H1 (cell line): ENCODE measurements around the gene CFHR4. TPM values are rescaled to one million over a fixed set of nuclear protein-coding genes. Genes with fewer than 3 reads are reported as not detected.

ENCODE experiments used
- CTCF ChIA-PET: fragments of 300-600 bp; sonication (Branson Sonifier 250); formaldehyde crosslinking; loops from one replicate; lab custom pipeline; 2021; ENCODE audit not compliant: partially characterized antibody; lab: Charles Lee
- POLR2A ChIA-PET: fragments of 300-600 bp; sonication (Branson Sonifier 250); formaldehyde crosslinking; loops from one replicate; lab custom pipeline; 2021; ENCODE audit warnings: inconsistent platforms; ENCODE audit not compliant: partially characterized antibody; lab: Charles Lee
- DNase-seq, 2 experiments: peaks; one replicate each; pipeline versions ENCODE4 v3.0.0 to v3.0.0-alpha.2; 2010 to 2022; ENCODE audit warnings: low spot score in 2 of 2, low read depth in 1 of 2, mixed read lengths in 1 of 2
- FAIRE-seq: peaks from 2 replicates; lab custom pipeline; 2011; peaks lifted over from hg19 to GRCh38; lab: Jason Lieb, UNC
- H2AFZ ChIP-seq: 2 replicates; pipeline ENCODE4 v1.8.1; 2012; ENCODE audit warnings: low read length, inconsistent platforms
- H2AK5ac ChIP-seq: 2 replicates; pipeline ENCODE4 v1.6.1; 2013; ENCODE audit warnings: low read depth, low read length
- H2BK120ac ChIP-seq: replicated peaks from 2 replicates; pipeline ENCODE3; 2013; ENCODE audit warnings: low read depth, low read length, inconsistent platforms
- H2BK12ac ChIP-seq: 2 replicates; pipeline ENCODE4 v1.6.1; 2013; ENCODE audit warnings: low read depth, low read length
- H2BK15ac ChIP-seq: 2 replicates; pipeline ENCODE4 v1.6.1; 2013; ENCODE audit warnings: low read length
- H2BK20ac ChIP-seq: 2 replicates; pipeline ENCODE4 v1.6.1; 2013; ENCODE audit warnings: low read length
- H2BK5ac ChIP-seq: 2 replicates; pipeline ENCODE4 v1.6.1; 2013; ENCODE audit warnings: low read depth, low read length
- H3K14ac ChIP-seq: 2 replicates; pipeline ENCODE4 v1.6.1; 2013; ENCODE audit warnings: inconsistent platforms; ENCODE audit not compliant: insufficient read length
- H3K18ac ChIP-seq: 2 replicates; pipeline ENCODE4 v1.6.1; 2013; ENCODE audit warnings: low read length; ENCODE audit errors: extremely low read depth
- H3K23ac ChIP-seq: 2 replicates; pipeline ENCODE4 v1.6.1; 2013; ENCODE audit warnings: inconsistent platforms; ENCODE audit not compliant: insufficient read length
- H3K23me2 ChIP-seq: 2 replicates; pipeline ENCODE4 v1.6.1; 2013; ENCODE audit warnings: low read depth, low read length
- H3K27ac ChIP-seq: 2 replicates; pipeline ENCODE4 v1.6.1; 2011; ENCODE audit warnings: low read depth, low read length, inconsistent platforms
- H3K27me3 ChIP-seq, 4 experiments: replicated peaks in 1 of 4; 1 replicate in 1 of 4; 2 replicates in 3 of 4; pipeline versions ENCODE4 v1.6.1 to v1.8.1; 2011 to 2013; ENCODE audit warnings: low read length in 3 of 4, mild to moderate bottlenecking in 3 of 4, inconsistent platforms in 2 of 4, mixed read lengths in 2 of 4, moderate library complexity in 1 of 4; ENCODE audit not compliant: control insufficient read depth in 3 of 4, insufficient read depth in 3 of 4; ENCODE audit errors: extremely low read depth in 1 of 4
- H3K36me3 ChIP-seq, 4 experiments: 2 replicates each; pipeline versions ENCODE4 v1.6.1 to v1.8.1; 2011 to 2013; ENCODE audit warnings: mild to moderate bottlenecking in 4 of 4, low read length in 3 of 4, moderate library complexity in 2 of 4, control low read depth in 1 of 4, inconsistent platforms in 1 of 4; ENCODE audit not compliant: insufficient read depth in 4 of 4, control insufficient read depth in 2 of 4
- H3K4ac ChIP-seq: replicated peaks from 2 replicates; pipeline ENCODE3; 2013; ENCODE audit warnings: low read length, low read depth, mixed read lengths, inconsistent platforms; ENCODE audit not compliant: insufficient read length
- H3K4me1 ChIP-seq, 4 experiments: replicated peaks in 1 of 4; 1 replicate in 1 of 4; 2 replicates in 3 of 4; pipeline versions ENCODE4 v1.6.1 to v1.8.1; 2011 to 2013; ENCODE audit warnings: low read length in 3 of 4, inconsistent platforms in 2 of 4, mixed read lengths in 1 of 4; ENCODE audit not compliant: insufficient read depth in 4 of 4, control insufficient read depth in 3 of 4
- H3K4me2 ChIP-seq, 2 experiments: 2 replicates each; pipeline versions ENCODE4 v1.6.1 to v1.8.1; 2011 to 2013; ENCODE audit warnings: low read depth in 2 of 2, low read length in 2 of 2, control low read depth in 1 of 2, inconsistent platforms in 1 of 2, mild to moderate bottlenecking in 1 of 2; ENCODE audit not compliant: insufficient read depth in 1 of 2
- H3K4me3 ChIP-seq, 4 experiments: fragments of 200-600, 300-600 bp in 1 of 4; sonication (generic), shearing (Covaris generic), sonication (Bioruptor Twin) in 1 of 4; 2 replicates each; pipeline versions ENCODE4 v1.5.1 to v1.8.1; 2011 to 2016; ENCODE audit warnings: low read length in 4 of 4, low read depth in 3 of 4, control low read depth in 2 of 4, inconsistent platforms in 2 of 4, mild to moderate bottlenecking in 2 of 4, mixed read lengths in 1 of 4, moderate library complexity in 1 of 4; ENCODE audit not compliant: insufficient read depth in 2 of 4; ENCODE audit errors: extremely low read depth in 1 of 4
- H3K56ac ChIP-seq: replicated peaks from 2 replicates; pipeline ENCODE3; 2013; ENCODE audit warnings: low read depth, mild to moderate bottlenecking, mixed read lengths, low read length, inconsistent platforms; ENCODE audit not compliant: insufficient read length
- H3K79me1 ChIP-seq: 2 replicates; pipeline ENCODE4 v1.6.1; 2013; ENCODE audit warnings: low read depth, low read length, control low read depth
- H3K79me2 ChIP-seq, 2 experiments: 2 replicates each; pipeline versions ENCODE4 v1.6.1 to v1.8.1; 2012 to 2013; ENCODE audit warnings: low read length in 2 of 2, mild to moderate bottlenecking in 2 of 2, inconsistent platforms in 1 of 2; ENCODE audit not compliant: insufficient read depth in 2 of 2, control insufficient read depth in 1 of 2
- H3K9ac ChIP-seq, 4 experiments: replicated peaks in 1 of 4; 1 replicate in 1 of 4; 2 replicates in 3 of 4; pipeline versions ENCODE4 v1.6.1 to v1.8.1; 2011 to 2013; ENCODE audit warnings: low read depth in 3 of 4, low read length in 3 of 4, control low read depth in 2 of 4, mild to moderate bottlenecking in 2 of 4, moderate library complexity in 2 of 4, inconsistent platforms in 1 of 4; ENCODE audit errors: extremely low read depth in 1 of 4
- H3K9me3 ChIP-seq, 2 experiments: 2 replicates each; pipeline versions ENCODE4 v1.6.1 to v1.8.1; 2012 to 2013; ENCODE audit warnings: mild to moderate bottlenecking in 2 of 2, moderate library complexity in 2 of 2, control low read depth in 1 of 2, inconsistent platforms in 1 of 2, low read depth in 1 of 2, low read length in 1 of 2, mixed read lengths in 1 of 2; ENCODE audit not compliant: insufficient read depth in 2 of 2
- H4K20me1 ChIP-seq, 2 experiments: replicated peaks in 1 of 2; 2 replicates each; pipeline versions ENCODE3 to v1.8.1; 2011 to 2013; ENCODE audit warnings: inconsistent platforms in 2 of 2, low read length in 2 of 2, mild to moderate bottlenecking in 1 of 2; ENCODE audit not compliant: insufficient read depth in 2 of 2, control insufficient read depth in 1 of 2
- H4K5ac ChIP-seq: 2 replicates; pipeline ENCODE4 v1.6.1; 2013; ENCODE audit warnings: low read length, low read depth, mixed read lengths, inconsistent platforms; ENCODE audit not compliant: insufficient read length
- H4K8ac ChIP-seq: 2 replicates; pipeline ENCODE4 v1.8.0; 2013; ENCODE audit warnings: mild to moderate bottlenecking, moderate library complexity, low read length, inconsistent platforms; ENCODE audit not compliant: insufficient read depth; ENCODE audit errors: extremely low read depth
- H4K91ac ChIP-seq: replicated peaks from 2 replicates; pipeline ENCODE3; 2013; ENCODE audit warnings: low read length, mixed read lengths, inconsistent platforms; ENCODE audit not compliant: insufficient read length
- ATF2 ChIP-seq: IDR thresholded peaks from 2 replicates; pipeline ENCODE4 v1.6.1; 2012; ENCODE audit warnings: low read length, inconsistent platforms
- ATF3 ChIP-seq: IDR thresholded peaks from 2 replicates; pipeline ENCODE4 v1.6.1; 2011; ENCODE audit warnings: low read depth, mild to moderate bottlenecking, low read length; ENCODE audit not compliant: insufficient read depth
- BACH1 ChIP-seq: IDR thresholded peaks from 2 replicates; pipeline ENCODE4 v1.6.1; 2012; ENCODE audit warnings: low read length, improper control_type of control experiment
- BCL11A ChIP-seq, 2 experiments: IDR thresholded peaks; one replicate each; pipeline ENCODE4 v1.6.1; 2011; ENCODE audit warnings: low read depth in 2 of 2, low read length in 2 of 2, mild to moderate bottlenecking in 2 of 2
- CBX5 ChIP-seq: fragments of 300-800, 300-1000 bp; sonication (generic); IDR thresholded peaks from 2 replicates; pipeline ENCODE4 v1.7.1; 2016; ENCODE audit warnings: antibody characterized with exemption, low read length, low read depth
- EZH2 ChIP-seq: fragments of 200-600 bp; sonication (generic); IDR thresholded peaks from 2 replicates; pipeline ENCODE4 v1.7.1; 2012; ENCODE audit warnings: low read depth, mild to moderate bottlenecking, moderate library complexity, low read length, inconsistent platforms; ENCODE audit not compliant: severe bottlenecking
- KDM4A ChIP-seq: IDR thresholded peaks from one replicate; pipeline ENCODE4 v1.7.1; 2012; ENCODE audit warnings: low read depth, mild to moderate bottlenecking, moderate library complexity, low read length, inconsistent platforms; ENCODE audit not compliant: severe bottlenecking
- MAX ChIP-seq: IDR thresholded peaks from 2 replicates; pipeline ENCODE4 v1.6.1; 2012; ENCODE audit warnings: inconsistent platforms
- POU5F1 ChIP-seq: IDR thresholded peaks from 2 replicates; pipeline ENCODE4 v1.6.1; 2011; ENCODE audit warnings: low read depth, mild to moderate bottlenecking, low read length, moderate library complexity
- SIX5 ChIP-seq: IDR thresholded peaks from 2 replicates; pipeline ENCODE4 v1.6.1; 2011; ENCODE audit warnings: mild to moderate bottlenecking, low read depth, low read length
- SP1 ChIP-seq: IDR thresholded peaks from 2 replicates; pipeline ENCODE4 v1.6.1; 2011; ENCODE audit warnings: low read depth, low read length
- TAF7 ChIP-seq: optimal IDR thresholded peaks from 2 replicates; pipeline ENCODE3; 2011; ENCODE audit warnings: low read depth, mild to moderate bottlenecking, inconsistent platforms, low read length, moderate library complexity, borderline replicate concordance
- WGBS, 2 experiments: shearing (Covaris generic) in 1 of 2; methylation state at CpG; one replicate each; pipeline versions ENCODE4 v1.1.6 to v1.1.7; 2013 to 2015; ENCODE audit warnings: low lambda C conversion rate in 2 of 2, mixed read lengths in 2 of 2, inconsistent platforms in 1 of 2, low coverage in 1 of 2, missing lambda C conversion rate in 1 of 2; ENCODE audit not compliant: insufficient replicate concordance in 2 of 2, insufficient coverage in 1 of 2, insufficient read length in 1 of 2; ENCODE audit errors: extremely low coverage in 1 of 2, missing lambda C conversion rate in 1 of 2; 5-methylcytosine and 5-hydroxymethylcytosine counted together
- polyA plus RNA-seq, 7 experiments: library from polyadenylated mRNA; depleted of rRNA in 3 of 7; stranded (reverse) in 5 of 7; unstranded in 2 of 7; fragments of >200 nt in 5 of 7; fragments of 200-250 nt in 2 of 7; gene quantifications; 1 replicate in 5 of 7; 2 replicates in 1 of 7; 4 replicates in 1 of 7; pipeline versions ENCODE4 v1.2.1 to v1.2.3, GENCODE V29; 2011 to 2013; ENCODE audit warnings: missing spikeins in 2 of 7, mixed read lengths in 2 of 7
- total RNA-seq: library from RNA; stranded (reverse); fragmentation: NEBNext Ultra II Directional; extraction: Animal tissue kit (Norgen Biotek cat#: 25700); gene quantifications from 2 replicates; pipeline ENCODE4 v1.2.1, GENCODE V29; 2021

CFHR4 gene
- total and polyA plus RNA-seq, 2 of the 8 experiments (the other 6 are each of a cell fraction or from before 2014, with no cell fraction given), result not detected

DNA sequence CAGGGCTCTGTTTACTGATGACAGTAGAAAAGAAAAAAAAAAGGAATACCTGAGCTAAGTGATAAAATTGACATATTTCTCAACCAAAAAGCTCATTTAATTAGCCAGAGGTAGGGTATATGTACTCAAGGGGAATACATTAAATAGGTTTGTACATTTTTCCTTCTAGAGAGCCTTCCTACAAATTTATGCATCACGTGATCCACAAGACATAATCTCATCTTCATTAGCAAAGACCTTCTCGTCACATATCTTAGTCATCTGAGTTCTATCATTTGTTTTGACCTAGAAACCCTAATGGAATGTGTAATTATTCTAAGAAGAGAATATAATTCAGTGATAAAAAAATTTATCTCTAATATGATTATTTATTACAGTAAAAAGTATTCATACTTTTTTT, 30.7 kb upstream of the CFHR4 start:
- H3K9me3 ChIP-seq, result no peaks in the 10 kb centered on the region
- no peak overlapping the region for H3K23ac ChIP-seq
- no peak overlapping the region for H4K91ac ChIP-seq
- H3K18ac ChIP-seq, result no peak overlapping the region
- H2BK15ac ChIP-seq, result no peak overlapping the region
- H4K20me1 ChIP-seq, result no peaks in the 10 kb centered on the region
- POLR2A ChIA-PET, result no interaction called here
- H3K4me1 ChIP-seq, result no peaks in the 10 kb centered on the region
- no peak overlapping the region for H3K4me2 ChIP-seq
- no peak overlapping the region for H3K9ac ChIP-seq
- WGBS, 2 experiments, result 98% methylated on average over 2 of the region's 2 CpGs; no CpG with 5 or more reads in 1 of the 2 experiments
- H3K27me3 ChIP-seq, result no peaks in the 10 kb centered on the region
- H2AK5ac ChIP-seq, result no peak overlapping the region
- H3K4ac ChIP-seq, result no peak overlapping the region
- H4K5ac ChIP-seq, result no peak overlapping the region
- no peak overlapping the region for H2BK12ac ChIP-seq
- no peaks in the 10 kb centered on the region for H3K23me2 ChIP-seq
- no peak overlapping the region for H2BK20ac ChIP-seq
- H2BK5ac ChIP-seq, result no peak overlapping the region
- DNase-seq, result no peak
- FAIRE-seq, result no peak
- CTCF ChIA-PET, result interaction anchor here (0.6 kb wide), 2 partner anchors 209 to 615 kb away, joined by 3 to 4 read pairs; no protein-coding TSS in a partner anchor
- no peak overlapping the region for H2AFZ ChIP-seq
- no peak overlapping the region for H3K14ac ChIP-seq
- no peaks in the 10 kb centered on the region for H3K79me1 ChIP-seq
- no peak overlapping the region for H3K56ac ChIP-seq
- no peak overlapping the region for H3K27ac ChIP-seq
- no peak overlapping the region for H2BK120ac ChIP-seq
- no peak overlapping the region for H3K4me3 ChIP-seq
- H3K79me2 ChIP-seq, result no peaks in the 10 kb centered on the region
- H3K36me3 ChIP-seq, result no peaks in the 10 kb centered on the region
- no peak overlapping the region for H4K8ac ChIP-seq
- TF ChIP-seq ATF2, result no peak
- TF ChIP-seq POU5F1, result no peak
- TF ChIP-seq CBX5, result no peak
- no peak for TF ChIP-seq ATF3
- TF ChIP-seq BCL11A (IDR thresholded peaks at IDR 0.05; ENCODE audit: low read depth in 2 of 2, low read length in 2 of 2), result no peak
- no peak for TF ChIP-seq SP1
- TF ChIP-seq TAF7, result no peak
- no peak for TF ChIP-seq SIX5
- TF ChIP-seq BACH1, result no peak
- no peak for TF ChIP-seq EZH2
- no peak for TF ChIP-seq MAX
- no peak for TF ChIP-seq KDM4A
